OCI-LY1 (cell line): ENCODE results near the gene MISFA.
A peak's percentile ranks its signal among the peaks of the same experiment; 100 is the strongest.

Experiments
- H2AFZ ChIP-seq: fragments of 200-600 bp; sonication (generic), shearing (Covaris generic); 2 replicates; pipeline ENCODE4 v1.6.0; 2014; ENCODE audit warnings: antibody characterized with exemption, mild to moderate bottlenecking, low read length
- H3F3A ChIP-seq: fragments of 200-600 bp; sonication (generic), shearing (Covaris generic); 2 replicates; pipeline ENCODE4 v1.6.0; 2014; ENCODE audit warnings: mild to moderate bottlenecking, antibody characterized with exemption, low read length, moderate library complexity; ENCODE audit not compliant: insufficient read depth
- H3K27ac ChIP-seq: fragments of 200-600 bp; sonication (generic); 2 replicates; pipeline ENCODE4 v1.5.1; 2014; ENCODE audit warnings: low read length, mixed run types, mild to moderate bottlenecking, low read depth; ENCODE audit not compliant: poor library complexity, severe bottlenecking
- H3K27me3 ChIP-seq: fragments of 200-600 bp; sonication (generic); 2 replicates; pipeline ENCODE4 v1.6.0; 2014; ENCODE audit warnings: antibody characterized with exemption, mild to moderate bottlenecking, low read length, moderate library complexity; ENCODE audit not compliant: insufficient read depth
- H3K36me3 ChIP-seq: fragments of 200-600 bp; sonication (generic); 2 replicates; pipeline ENCODE4 v1.6.1; 2014; ENCODE audit warnings: mild to moderate bottlenecking, antibody characterized with exemption, low read length, moderate library complexity, mixed read lengths; ENCODE audit not compliant: insufficient read depth
- H3K4me1 ChIP-seq: fragments of 200-600 bp; sonication (generic); 2 replicates; pipeline ENCODE4 v1.5.1; 2014; ENCODE audit warnings: mild to moderate bottlenecking, low read length, moderate library complexity; ENCODE audit not compliant: insufficient read depth, severe bottlenecking
- H3K4me2 ChIP-seq: fragments of 200-600 bp; sonication (generic), shearing (Covaris generic); 2 replicates; pipeline ENCODE4 v1.6.1; 2014; ENCODE audit warnings: low read length
- H3K4me3 ChIP-seq: fragments of 200-600 bp; sonication (generic); 2 replicates; pipeline ENCODE4 v1.5.1; 2014; ENCODE audit warnings: low read length, low read depth, mild to moderate bottlenecking, mixed read lengths; ENCODE audit not compliant: poor library complexity, severe bottlenecking
- H3K79me2 ChIP-seq: fragments of 200-600 bp; shearing (Covaris generic); 2 replicates; pipeline ENCODE4 v1.6.1; 2016; ENCODE audit warnings: mixed run types, low read length, mixed read lengths; ENCODE audit not compliant: insufficient read depth
- H3K9ac ChIP-seq: fragments of 200-600 bp; sonication (generic), shearing (Covaris generic); 2 replicates; pipeline ENCODE4 v1.6.1; 2014; ENCODE audit warnings: mild to moderate bottlenecking, low read length, mixed read lengths
- H3K9me2 ChIP-seq: fragments of 200-600 bp; sonication (generic), shearing (Covaris generic); 2 replicates; pipeline ENCODE4 v1.6.1; 2014; ENCODE audit warnings: low read depth, mild to moderate bottlenecking, low read length, mixed read lengths
- H3K9me3 ChIP-seq: fragments of 200-600 bp; shearing (Covaris generic); 2 replicates; pipeline ENCODE4 v1.6.1; 2014; ENCODE audit warnings: low read length, mixed read lengths
- H4K20me1 ChIP-seq: fragments of 200-600 bp; sonication (generic), shearing (Covaris generic); 2 replicates; pipeline ENCODE4 v1.6.0; 2016; ENCODE audit warnings: mild to moderate bottlenecking, low read length; ENCODE audit not compliant: insufficient read depth
- CTCF ChIP-seq: fragments of 200-600 bp; sonication (generic), shearing (Covaris generic); IDR thresholded peaks from 2 replicates; pipeline ENCODE4 v1.5.1; 2017; ENCODE audit warnings: mild to moderate bottlenecking, antibody characterized with exemption, low read length, moderate library complexity, mixed read lengths
- EZH2 ChIP-seq: fragments of 200-600 bp; sonication (generic), shearing (Covaris generic); IDR thresholded peaks from 2 replicates; pipeline ENCODE4 v1.8.0; 2017; ENCODE audit warnings: borderline replicate concordance, mixed run types, mild to moderate bottlenecking, antibody characterized with exemption, low read length, moderate library complexity, mixed read lengths

Gene MISFA

GRCh38 chr11:18623707-18624106 is 24.1 kb downstream of the MISFA start:
- Histone ChIP-seq H3K9ac (no peak overlapping the region), H3F3A (no peaks in the 10 kb centered on the region), H3K4me3 (no peak overlapping the region), H3K4me2 (no peak overlapping the region), H3K27me3 (no peaks in the 10 kb centered on the region), H3K79me2 (peaks cover 83% of the 10 kb centered on the region), H2AFZ (no peak overlapping the region), H3K36me3 (peaks cover 6% of the 10 kb centered on the region; the same call in 1 of the 2 replicates), H3K27ac (no peak overlapping the region), H3K4me1 (peaks cover 2% of the 10 kb centered on the region), H3K9me2 (no peaks in the 10 kb centered on the region), H3K9me3 (no peaks in the 10 kb centered on the region), H4K20me1 (no peaks in the 10 kb centered on the region)
- TF ChIP-seq EZH2: no peak
- no peak for TF ChIP-seq CTCF

- H3K4me2 ChIP-seq: no peak overlapping the region
- peaks cover 6% of the 10 kb centered on the region; the same call in 1 of the 2 replicates for H3K36me3 ChIP-seq
- H2AFZ ChIP-seq: no peak overlapping the region
- no peaks in the 10 kb centered on the region for H3K27me3 ChIP-seq
- no peak overlapping the region for H3K27ac ChIP-seq
- H3K9me3 ChIP-seq: no peaks in the 10 kb centered on the region
- H3K9ac ChIP-seq: no peak overlapping the region
- no peaks in the 10 kb centered on the region for H3F3A ChIP-seq
- no peaks in the 10 kb centered on the region for H4K20me1 ChIP-seq
- H3K9me2 ChIP-seq: no peaks in the 10 kb centered on the region
- H3K4me1 ChIP-seq: no peaks in the 10 kb centered on the region
- H3K79me2 ChIP-seq: peaks cover 81% of the 10 kb centered on the region
- H3K4me3 ChIP-seq: no peak overlapping the region
- TF ChIP-seq EZH2: no peak
- no peak for TF ChIP-seq CTCF
Observed at GRCh38 chr11:18624161-18624560, 24.6 kb downstream of the MISFA start.

- no peaks in the 10 kb centered on the region for H3F3A ChIP-seq
- H3K4me2 ChIP-seq: peak overlapping the region; percentile 100
- H3K27ac ChIP-seq: no peak overlapping the region
- H3K36me3 ChIP-seq: no peaks in the 10 kb centered on the region
- peak overlapping the region; percentile 72; the same call in 1 of the 2 replicates for H3K9ac ChIP-seq
- H3K27me3 ChIP-seq: no peaks in the 10 kb centered on the region
- peaks cover 39% of the 10 kb centered on the region for H3K79me2 ChIP-seq
- no peak overlapping the region for H2AFZ ChIP-seq
- TF ChIP-seq CTCF: no peak
- no peak for TF ChIP-seq EZH2
- H3K9me3 ChIP-seq: no peaks in the 10 kb centered on the region
- no peaks in the 10 kb centered on the region for H3K9me2 ChIP-seq
- no peaks in the 10 kb centered on the region for H4K20me1 ChIP-seq
- peak overlapping the region; percentile 76 for H3K4me3 ChIP-seq
- H3K4me1 ChIP-seq: peaks cover 19% of the 10 kb centered on the region
Observed at GRCh38 chr11:18632841-18633240, 33.3 kb downstream of the MISFA start.
